GM12878 (cell line): ENCODE results near the gene OTOF. TPM values are rescaled to one million over a fixed set of nuclear protein-coding genes. Genes with fewer than 3 reads are reported as not detected.

Source experiments
- ATAC-seq: fragments of 200-7000 bp; cut with Tn5 transposase; 3 replicates; pipeline ENCODE4 v1.9.1; 2020; ENCODE audit warnings: mild to moderate bottlenecking, moderate library complexity
- BruUV-seq: library from RNA; stranded (reverse); fragments of 400-500 nt; replicated peaks from 2 replicates; lab custom pipeline; 2021; lab: Mats Ljungman, UMichigan
- CTCF ChIA-PET: fragments of 300-600 bp; sonication (Branson Sonifier 250); formaldehyde crosslinking; extraction: SDS; loops from one replicate; lab custom pipeline; 2021; ENCODE audit warnings: inconsistent platforms; lab: Yijun Ruan, JAX
- POLR2A ChIA-PET: fragments of 350-600 bp; formaldehyde crosslinking; extraction: SDS; loops from one replicate; lab custom pipeline; 2021; ENCODE audit warnings: inconsistent platforms; lab: Charles Lee
- RAD21 ChIA-PET: fragments of 300-600 bp; sonication (Branson Sonifier 250); formaldehyde crosslinking; loops from one replicate; lab custom pipeline; 2023; ENCODE audit warnings: antibody characterized with exemption; ENCODE audit not compliant: unreplicated experiment; lab: Charles Lee
- SMC1A ChIA-PET: fragments of 300-600 bp; sonication (Branson Sonifier 250); formaldehyde crosslinking; loops from one replicate; lab custom pipeline; 2023; ENCODE audit not compliant: unreplicated experiment, uncharacterized antibody; lab: Charles Lee
- DNase-seq: peaks from one replicate; pipeline ENCODE4 v3.0.0-alpha.2; 2011; ENCODE audit warnings: low read depth, low spot score
- FAIRE-seq: peaks from 3 replicates; lab custom pipeline; 2011; peaks lifted over from hg19 to GRCh38; lab: Jason Lieb, UNC
- H2AFZ ChIP-seq: 2 replicates; pipeline ENCODE4 v1.6.0; 2011; ENCODE audit warnings: low read depth, low read length, control low read depth; ENCODE audit not compliant: control insufficient read depth
- H3K27ac ChIP-seq: 2 replicates; pipeline ENCODE4 v1.5.1; 2011; ENCODE audit warnings: control low read depth; ENCODE audit not compliant: control insufficient read depth, insufficient read depth
- H3K27me3 ChIP-seq, 2 experiments: replicated peaks in 1 of 2; 2 replicates each; pipeline versions ENCODE4 v1.6.0 to v1.6.1; 2011; ENCODE audit warnings: low read length in 1 of 2; ENCODE audit not compliant: control insufficient read depth in 2 of 2, insufficient read depth in 2 of 2
- H3K36me3 ChIP-seq, 2 experiments: 2 replicates each; pipeline ENCODE4 v1.5.1; 2011; ENCODE audit warnings: low read length in 1 of 2; ENCODE audit not compliant: control insufficient read depth in 2 of 2, insufficient read depth in 2 of 2
- H3K4me1 ChIP-seq: 2 replicates; pipeline ENCODE4 v1.6.1; 2011; ENCODE audit warnings: mild to moderate bottlenecking, low read length, moderate library complexity, mixed read lengths; ENCODE audit not compliant: control insufficient read depth, insufficient read depth
- H3K4me2 ChIP-seq: 2 replicates; pipeline ENCODE4 v1.6.0; 2011; ENCODE audit warnings: control low read depth; ENCODE audit not compliant: control insufficient read depth, insufficient read depth
- H3K4me3 ChIP-seq: fragments of 200-600 bp; sonication (generic); 2 replicates; pipeline ENCODE4 v1.5.1; 2016
- H3K79me2 ChIP-seq: 2 replicates; pipeline ENCODE4 v1.6.0; 2011; ENCODE audit warnings: low read length; ENCODE audit not compliant: control insufficient read depth, insufficient read depth
- H3K9ac ChIP-seq: 2 replicates; pipeline ENCODE4 v1.8.0; 2011; ENCODE audit warnings: low read length, control low read depth, mixed read lengths; ENCODE audit not compliant: control insufficient read depth, insufficient read depth
- H3K9me3 ChIP-seq: replicated peaks from 3 replicates; pipeline ENCODE4 v1.5.1; 2011; ENCODE audit warnings: mild to moderate bottlenecking, low read length; ENCODE audit not compliant: control insufficient read depth, insufficient read depth
- H4K20me1 ChIP-seq: 2 replicates; pipeline ENCODE4 v1.6.0; 2011; ENCODE audit not compliant: control insufficient read depth, insufficient read depth
- BCL3 ChIP-seq: IDR thresholded peaks from 2 replicates; pipeline ENCODE4 v1.6.1; 2011; ENCODE audit warnings: borderline replicate concordance, low read depth, mild to moderate bottlenecking, moderate library complexity, low read length; ENCODE audit not compliant: insufficient read depth, poor library complexity, severe bottlenecking
- BMI1 ChIP-seq: fragments of 450-650 bp; IDR thresholded peaks from 2 replicates; pipeline ENCODE4 v1.6.1; 2016; ENCODE audit warnings: mild to moderate bottlenecking, moderate library complexity, borderline replicate concordance
- CBX5 ChIP-seq: sonication (generic); IDR thresholded peaks from 2 replicates; pipeline ENCODE4 v1.6.1; 2016; ENCODE audit warnings: low read depth, moderate library complexity, mild to moderate bottlenecking, inconsistent platforms
- EED ChIP-seq: sonication (generic); IDR thresholded peaks from 2 replicates; pipeline ENCODE4 v1.6.1; 2016; ENCODE audit warnings: antibody characterized with exemption, low read depth
- IKZF2 ChIP-seq, 2 experiments: fragments of 450-650 bp; IDR thresholded peaks; 2 replicates each; pipeline ENCODE4 v1.6.1; 2017; ENCODE audit warnings: mild to moderate bottlenecking in 2 of 2, moderate library complexity in 2 of 2
- MEF2A ChIP-seq: IDR thresholded peaks from 2 replicates; pipeline ENCODE4 v1.6.1; 2011; ENCODE audit warnings: low read depth, mild to moderate bottlenecking, low read length, moderate library complexity; ENCODE audit not compliant: insufficient read depth
- MTA2 ChIP-seq: fragments of 450-650 bp; IDR thresholded peaks from 2 replicates; pipeline ENCODE4 v1.6.1; 2016; ENCODE audit warnings: low read depth, mild to moderate bottlenecking, moderate library complexity
- NFIC ChIP-seq: IDR thresholded peaks from 2 replicates; pipeline ENCODE4 v1.6.1; 2012; ENCODE audit warnings: low read depth, mild to moderate bottlenecking, inconsistent platforms, low read length, moderate library complexity
- RELB ChIP-seq: fragments of 450-650 bp; IDR thresholded peaks from 2 replicates; pipeline ENCODE4 v1.6.1; 2017; ENCODE audit warnings: low read depth, mild to moderate bottlenecking, moderate library complexity
- SREBF2 ChIP-seq: IDR thresholded peaks from 2 replicates; pipeline ENCODE4 v1.6.1; 2012; ENCODE audit warnings: mild to moderate bottlenecking, low read length
- TCF3 ChIP-seq: IDR thresholded peaks from 2 replicates; pipeline ENCODE4 v1.6.1; 2012; ENCODE audit warnings: low read depth, mild to moderate bottlenecking, low read length, borderline replicate concordance; ENCODE audit not compliant: insufficient read depth
- ZBED1 ChIP-seq: IDR thresholded peaks from 2 replicates; pipeline ENCODE4 v1.6.1; 2016; ENCODE audit warnings: borderline replicate concordance
- ZNF24 ChIP-seq: fragments of 450-650 bp; IDR thresholded peaks from 2 replicates; pipeline ENCODE4 v1.6.1; 2017; ENCODE audit warnings: antibody characterized with exemption, mild to moderate bottlenecking
- WGBS: methylation state at CpG from one replicate; pipeline ENCODE4 v1.1.6; 2016; ENCODE audit warnings: low lambda C conversion rate; ENCODE audit not compliant: insufficient replicate concordance, insufficient coverage; ENCODE audit errors: missing lambda C conversion rate; 5-methylcytosine and 5-hydroxymethylcytosine counted together
- in situ Hi-C: fragments of 300-500 bp; cut with MboI; formaldehyde crosslinking; loops from 9 replicates; pipeline ENCODE4 v1.14.3; 2018; ENCODE audit warnings: mixed read lengths
- intact Hi-C: fragments of 100-400 bp; cut with micrococcal nuclease; formaldehyde crosslinking; loops from one replicate; pipeline ENCODE4 v1.14.2; 2022; ENCODE audit not compliant: unreplicated experiment
- polyA plus RNA-seq, 11 experiments: library from polyadenylated mRNA; depleted of rRNA in 4 of 11; unstranded in 6 of 11; stranded (reverse) in 5 of 11; fragments of >200 nt; fragmentation: Nextera tagmentation in 4 of 11; fragmentation: Illumina TruSeq in 1 of 11; extraction: Ambion mirVana in 4 of 11; extraction: Trizol in 1 of 11; gene quantifications; 1 replicate in 1 of 11; 2 replicates in 10 of 11; pipeline versions ENCODE4 v1.2.1 to v1.2.3, GENCODE V29; 2011 to 2016; ENCODE audit warnings: inconsistent platforms in 2 of 11, missing spikeins in 2 of 11, low read depth in 1 of 11
- total RNA-seq, 4 experiments: library from RNA; depleted of rRNA in 3 of 4; stranded (reverse); fragments of >200 nt in 3 of 4; fragmentation: Illumina TruSeq in 1 of 4; extraction: Trizol in 1 of 4; gene quantifications; 2 replicates each; pipeline versions ENCODE4 v1.2.1 to v1.2.3, GENCODE V29; 2013 to 2021

Gene OTOF
- total and polyA plus RNA-seq, 10 of the 15 experiments (the other 5 are each of a cell fraction or from before 2014, with no cell fraction given), result under 0.01 to 0.31 (median 0.07) TPM; not detected in 6

GRCh38 chr2:26483516-26483915 is 5.6 kb upstream of the OTOF start:
- Histone ChIP-seq H2AFZ (no peak overlapping the region), H3K36me3 (no peaks in the 10 kb centered on the region), H3K27ac (no peak overlapping the region), H3K79me2 (no peaks in the 10 kb centered on the region), H3K9ac (no peak overlapping the region), H3K27me3 (no peaks in the 10 kb centered on the region), H3K9me3 (no peaks in the 10 kb centered on the region), H3K4me2 (no peak overlapping the region), H3K4me3 (no peak overlapping the region), H4K20me1 (no peaks in the 10 kb centered on the region), H3K4me1 (no peaks in the 10 kb centered on the region)
- ATAC-seq (no peak), FAIRE-seq (no peak), DNase-seq (no peak)
- CTCF ChIA-PET, result no interaction called here
- TF ChIP-seq NFIC (no peak), MTA2 (no peak), CBX5 (no peak), EED (no peak), SREBF2 (no peak), MEF2A (no peak), ZNF24 (no peak), RELB (no peak)
- BruUV-seq, result no TSS peak
- RAD21 ChIA-PET, result no interaction called here
- in situ Hi-C loops (no loop called here), intact Hi-C loops (no loop called here)
- POLR2A ChIA-PET, result no interaction called here
- SMC1A ChIA-PET, result no interaction called here
- 43% methylated on average over 11 of the region's 11 CpGs for WGBS

GRCh38 chr2:26483027-26483326 is 5.1 kb upstream of the OTOF start:
- TF ChIP-seq MEF2A, result no peak
- no peak for TF ChIP-seq IKZF2 (IDR thresholded peaks at IDR 0.05)
- TF ChIP-seq BCL3, result peak; percentile 13
- TF ChIP-seq TCF3, result 0 out of 2 replicates have a peak, but pooled peaks have one; percentile 26
- TF ChIP-seq ZBED1, result no peak
- no peak for TF ChIP-seq BMI1
- H3K4me1 ChIP-seq, result no peaks in the 10 kb centered on the region
- H3K27ac ChIP-seq, result no peak overlapping the region
- WGBS, result 91% methylated on average over 9 of the region's 11 CpGs
- no peak for ATAC-seq
- RAD21 ChIA-PET, result no interaction called here
- SMC1A ChIA-PET, result no interaction called here
- in situ Hi-C loops (no loop called here), intact Hi-C loops (no loop called here)
- H3K36me3 ChIP-seq, result no peaks in the 10 kb centered on the region
- H4K20me1 ChIP-seq, result no peaks in the 10 kb centered on the region
- no peak for FAIRE-seq
- H3K4me2 ChIP-seq, result no peak overlapping the region
- H3K4me3 ChIP-seq, result no peak overlapping the region
- no peaks in the 10 kb centered on the region for H3K79me2 ChIP-seq
- no peak for DNase-seq
- no peaks in the 10 kb centered on the region for H3K27me3 ChIP-seq
- CTCF ChIA-PET, result no interaction called here
- no peak overlapping the region for H3K9ac ChIP-seq
- BruUV-seq, result no TSS peak
- H2AFZ ChIP-seq, result no peak overlapping the region
- no peaks in the 10 kb centered on the region for H3K9me3 ChIP-seq
- POLR2A ChIA-PET, result no interaction called here
